NCI-H2227 (cell line): Measurements from ENCODE around the gene SLC25A42.
"Not testable (repeated sequence)": the region's sequence is repeated elsewhere in the genome, so short reads cannot be mapped to it uniquely, and the experiment has no call there.

ENCODE experiments used
- DNase-seq: peaks from one replicate; lab custom pipeline; 2025; ENCODE audit not compliant: unreplicated experiment; lab: John Stamatoyannopoulos, UW

The SLC25A42 gene, protein sequence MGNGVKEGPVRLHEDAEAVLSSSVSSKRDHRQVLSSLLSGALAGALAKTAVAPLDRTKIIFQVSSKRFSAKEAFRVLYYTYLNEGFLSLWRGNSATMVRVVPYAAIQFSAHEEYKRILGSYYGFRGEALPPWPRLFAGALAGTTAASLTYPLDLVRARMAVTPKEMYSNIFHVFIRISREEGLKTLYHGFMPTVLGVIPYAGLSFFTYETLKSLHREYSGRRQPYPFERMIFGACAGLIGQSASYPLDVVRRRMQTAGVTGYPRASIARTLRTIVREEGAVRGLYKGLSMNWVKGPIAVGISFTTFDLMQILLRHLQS

DNA sequence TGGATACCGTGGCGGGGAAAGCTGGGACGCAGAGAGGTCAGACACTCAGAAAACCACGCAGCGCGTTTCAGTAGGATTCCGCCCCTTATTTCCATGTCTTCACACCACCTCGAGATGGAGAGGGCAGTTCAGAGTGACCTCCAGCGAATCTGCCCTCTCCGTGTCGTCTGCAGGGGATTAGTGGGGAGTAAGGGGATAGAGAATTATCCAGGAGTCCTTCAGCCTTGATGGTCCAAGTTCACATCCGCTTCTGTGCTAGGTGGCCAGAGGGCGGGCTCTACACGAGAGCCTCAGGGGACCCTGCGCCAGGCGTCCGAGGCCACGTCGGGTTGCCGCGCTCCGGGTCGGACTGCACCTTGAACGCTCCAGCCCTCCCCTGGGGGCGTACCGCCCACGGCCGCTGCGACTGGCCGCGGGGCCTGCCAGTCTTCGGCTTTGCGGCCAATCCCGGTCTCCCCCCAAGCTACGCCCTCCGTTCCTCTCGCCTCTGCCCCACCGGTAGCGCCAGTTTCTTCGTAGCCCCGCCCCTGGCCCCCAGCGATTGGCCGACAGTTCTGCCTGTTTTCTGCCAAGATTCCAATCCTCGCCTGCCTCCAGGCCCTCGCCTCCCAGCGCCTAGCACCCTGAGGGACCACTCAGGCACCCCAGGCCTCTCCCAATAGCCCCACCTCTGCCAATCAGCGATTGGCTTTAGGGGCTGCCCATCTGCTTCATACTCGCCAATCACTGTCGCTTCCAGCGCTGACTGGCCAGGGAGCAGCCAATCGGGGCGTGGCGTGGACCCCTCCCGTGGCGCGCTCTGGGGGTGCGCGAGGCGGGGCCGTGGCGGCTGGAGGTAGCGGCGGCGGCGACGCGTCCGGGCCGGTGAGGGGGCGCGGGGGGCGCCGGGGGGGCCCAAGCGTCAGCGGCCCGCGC is at the start of gene SLC25A42:
Gene SLC25A42 (plus strand): TSS at position 812 of the 915 bp plus-strand sequence. CDS start 32,131 bp downstream, outside the sequence.
- peak; percentile 97 for DNase-seq

DNA sequence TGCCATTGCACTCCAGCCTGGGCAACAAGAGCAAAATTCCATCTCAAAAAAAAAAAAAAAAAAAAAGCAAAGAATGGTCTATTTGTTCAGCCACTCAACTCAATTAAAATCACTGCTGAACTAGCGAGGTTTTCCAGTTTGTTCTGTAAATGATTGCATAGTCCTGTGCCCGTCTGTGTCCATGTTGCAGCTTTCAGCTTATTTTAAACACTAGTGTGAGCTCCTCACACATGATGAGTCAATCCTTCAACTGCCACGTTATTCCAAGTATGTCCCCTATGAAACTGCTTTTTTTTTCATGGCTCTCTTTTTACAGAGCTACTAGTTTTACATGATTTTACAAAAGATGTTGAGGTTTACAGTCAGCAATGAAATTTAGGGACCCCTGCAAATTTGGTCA is 42.7 kb upstream of the SLC25A42 start:
- DNase-seq = no peak

DNA sequence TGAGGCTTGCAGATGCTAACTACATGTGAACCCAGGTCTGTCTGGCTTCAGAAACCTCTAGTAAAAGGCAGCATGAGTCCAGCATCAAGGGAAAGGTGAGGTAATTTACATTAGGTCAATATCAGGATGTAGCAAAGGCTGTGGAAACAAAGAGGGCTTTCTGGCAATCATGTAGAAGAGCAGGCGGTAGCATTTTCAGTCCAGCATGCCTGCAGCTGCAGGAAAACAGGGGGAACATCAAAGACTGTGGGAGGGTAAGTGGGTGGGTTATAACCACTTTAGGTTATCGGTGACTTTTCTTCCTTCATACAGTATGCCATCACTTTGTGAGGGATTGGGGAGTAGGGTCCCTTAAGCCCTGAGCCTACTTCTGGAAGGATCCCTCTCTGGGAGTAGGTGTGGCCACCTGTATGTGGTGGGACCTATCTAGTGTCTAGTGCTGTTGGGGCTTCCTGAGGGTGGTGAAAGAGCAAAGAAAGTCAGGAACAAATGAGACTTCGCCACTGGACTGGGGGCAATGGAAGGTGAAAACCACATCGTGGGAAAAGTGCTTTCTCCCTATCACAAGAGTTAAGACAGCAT is 41.3 kb upstream of the SLC25A42 start:
- no peak for DNase-seq

DNA sequence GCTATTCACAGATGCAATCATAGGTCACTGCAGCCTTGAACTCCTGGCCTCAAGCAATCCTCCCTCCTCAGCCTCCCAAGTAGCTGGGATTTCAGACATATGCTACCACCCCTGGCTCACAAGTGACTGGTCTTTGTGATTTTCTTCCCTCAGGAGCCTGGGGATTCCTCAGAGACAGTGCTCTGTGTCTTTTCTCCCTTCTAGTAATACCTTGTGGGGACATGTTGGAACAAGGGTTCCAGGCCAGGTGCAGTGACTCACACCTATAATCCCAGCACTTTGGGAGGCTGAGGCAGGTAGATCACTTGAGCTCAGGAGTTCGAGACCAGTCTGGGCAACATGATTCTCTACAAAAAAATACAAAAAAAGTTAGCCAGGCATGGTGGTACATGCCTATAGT is 40.4 kb upstream of the SLC25A42 start:
- not testable (repeated sequence) for DNase-seq

DNA sequence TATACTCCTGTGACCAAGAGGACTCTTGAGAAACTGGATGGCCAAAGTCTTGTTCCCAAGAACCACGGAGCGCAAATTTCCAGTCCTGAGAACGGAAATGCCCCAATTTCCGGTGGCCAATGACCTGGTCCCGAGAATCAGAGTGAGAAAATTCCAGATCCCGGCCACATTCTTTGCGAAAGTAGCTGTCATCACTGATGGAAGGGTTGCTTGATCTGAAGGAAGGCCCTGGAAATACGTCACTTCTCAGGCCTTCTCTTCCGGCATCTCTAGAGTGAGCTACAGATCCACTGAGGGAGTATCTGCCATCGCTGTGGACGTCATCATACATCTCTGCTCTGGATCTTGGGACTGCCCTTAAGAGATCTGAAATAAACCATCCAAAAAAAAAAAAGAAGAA is 37.9 kb upstream of the SLC25A42 start:
- DNase-seq = no peak

DNA sequence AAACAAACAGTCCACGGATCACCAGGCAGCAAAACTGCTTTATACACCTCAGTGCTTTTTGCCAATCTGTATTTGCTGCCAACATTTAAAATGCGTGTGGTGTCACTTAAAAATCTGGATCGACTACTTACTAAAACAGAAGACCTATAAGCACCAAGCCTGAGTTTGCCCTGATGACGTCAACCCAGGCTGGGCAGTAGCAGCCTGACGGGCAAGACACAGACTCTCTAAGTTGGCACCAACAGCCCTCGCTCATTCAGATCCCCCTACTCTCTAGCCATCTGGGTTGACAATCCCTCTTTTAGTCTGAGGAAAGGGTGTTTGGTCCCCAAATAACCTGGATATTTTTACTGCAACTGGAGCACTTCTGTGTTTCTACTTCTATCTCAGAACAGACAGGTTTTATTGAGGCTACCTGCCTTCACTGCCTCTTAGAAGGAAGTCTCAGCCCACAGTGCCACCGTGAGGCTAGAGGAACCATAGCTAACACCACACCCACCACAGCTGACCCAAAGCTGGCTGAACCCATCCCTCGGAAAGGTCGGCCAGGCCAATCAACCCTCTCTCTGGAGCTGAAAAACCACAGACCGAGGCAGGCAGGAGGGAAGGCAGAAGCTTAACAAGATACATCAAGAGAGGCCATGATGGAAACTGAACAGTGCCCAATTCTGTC is 37.4 kb upstream of the SLC25A42 start:
- no peak for DNase-seq

DNA sequence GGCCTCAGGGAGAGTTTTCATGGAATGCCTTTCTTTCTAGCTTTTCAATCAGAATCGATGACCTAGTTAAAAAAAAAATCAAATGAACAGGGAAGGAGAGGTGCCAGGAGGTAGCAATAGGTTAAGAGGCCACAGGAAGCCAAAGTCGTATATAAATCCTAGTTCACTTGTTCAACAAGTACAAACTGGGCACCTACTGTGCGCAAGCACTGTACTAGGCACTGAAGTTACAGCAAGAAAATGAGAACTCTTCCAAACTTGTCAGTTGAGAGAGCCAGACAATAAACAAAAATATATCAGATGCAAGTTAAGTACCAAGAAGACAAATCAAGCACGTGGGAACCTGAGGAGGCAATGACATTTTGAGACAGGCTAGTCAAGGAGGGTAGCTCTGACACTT is 36.6 kb upstream of the SLC25A42 start:
- no peak for DNase-seq

DNA sequence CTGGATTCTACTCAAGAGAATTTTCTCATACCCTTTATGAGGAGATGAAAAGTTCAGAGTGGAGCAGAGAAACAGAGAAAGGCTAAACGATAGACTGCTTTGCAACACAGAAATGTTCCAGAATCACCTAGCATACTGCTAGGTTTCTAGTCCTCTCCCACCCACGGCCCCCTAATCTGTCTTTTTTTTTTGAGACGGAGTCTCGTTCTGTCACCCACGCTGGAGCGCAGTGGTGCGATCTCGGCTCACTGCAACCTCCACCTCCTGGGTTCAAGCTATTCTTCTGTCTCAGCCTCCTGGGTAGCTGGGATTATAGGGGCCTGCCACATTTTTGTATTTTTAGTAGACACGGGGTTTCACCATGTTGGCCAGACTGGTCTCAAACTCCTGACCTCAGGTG is 35.3 kb upstream of the SLC25A42 start:
- DNase-seq = no peak

DNA sequence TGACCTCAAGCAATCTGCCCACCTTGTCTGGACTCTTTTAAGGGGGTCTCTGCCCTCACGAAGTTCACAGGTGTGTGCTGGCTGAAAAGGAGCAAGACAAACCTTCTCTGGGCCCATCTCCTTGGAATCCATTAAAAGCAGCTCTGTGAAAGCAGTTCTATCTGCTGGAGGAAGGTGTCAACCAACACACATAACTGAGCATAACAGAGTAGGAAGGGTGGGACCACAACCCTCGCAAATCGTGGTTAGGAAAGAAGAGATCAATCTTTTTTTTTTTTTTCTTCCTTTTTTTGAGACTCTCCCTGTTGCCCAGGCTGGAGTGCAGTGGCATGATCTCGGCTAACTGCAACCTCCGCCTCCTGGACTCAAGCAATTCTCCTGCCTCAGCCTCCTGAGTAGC is 31.9 kb upstream of the SLC25A42 start:
- DNase-seq = no peak

DNA sequence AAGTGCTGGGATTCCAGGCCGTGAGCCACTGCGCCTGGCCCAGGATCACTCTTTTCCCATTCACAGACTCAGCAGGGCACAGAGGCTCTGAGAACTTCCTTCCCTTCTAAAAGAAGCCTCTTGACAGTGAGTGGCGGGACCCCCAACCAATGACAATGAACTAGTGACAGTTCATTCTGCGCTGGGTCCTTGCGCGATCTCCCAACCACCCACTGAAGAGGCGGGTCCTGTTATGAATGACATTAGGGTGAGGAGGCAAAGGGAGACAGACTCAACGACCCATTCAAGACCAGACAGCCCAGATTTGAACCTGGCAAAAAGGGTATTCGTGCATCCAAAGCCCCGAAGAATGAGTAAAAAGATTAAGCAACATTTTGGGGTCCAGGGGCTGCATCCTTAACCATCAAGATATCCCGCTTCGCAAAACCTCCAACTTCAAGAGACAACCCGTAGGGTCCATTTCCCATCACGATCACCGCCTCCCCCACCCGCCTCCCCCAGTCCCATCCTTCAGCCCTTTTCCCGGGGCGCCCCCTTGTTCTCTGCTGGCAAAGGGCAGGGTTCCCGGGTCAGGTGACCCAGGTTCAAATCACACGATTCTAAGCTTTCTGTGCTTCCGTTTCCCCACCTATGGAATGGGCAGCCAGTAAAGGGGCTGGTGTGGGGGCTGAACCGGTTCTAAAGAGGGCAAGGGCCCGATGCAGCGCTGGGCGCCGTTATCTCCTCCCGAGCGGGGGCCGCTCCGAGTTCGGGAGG is 31.2 kb upstream of the SLC25A42 start:
- DNase-seq = peak; percentile 92

DNA sequence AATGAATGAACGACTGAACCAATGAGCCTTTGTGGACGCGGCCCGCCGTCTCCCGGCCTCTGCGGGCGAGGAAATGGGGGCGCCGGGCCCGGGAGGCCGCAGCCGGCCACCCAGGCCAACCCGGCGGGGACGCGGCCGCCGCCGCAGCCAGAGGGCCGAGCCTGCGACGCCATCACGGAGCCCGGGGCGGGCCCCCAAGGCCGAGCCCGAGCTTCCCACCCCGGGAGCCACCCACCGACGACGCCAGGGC is 30.7 kb upstream of the SLC25A42 start:
- DNase-seq = no peak

DNA sequence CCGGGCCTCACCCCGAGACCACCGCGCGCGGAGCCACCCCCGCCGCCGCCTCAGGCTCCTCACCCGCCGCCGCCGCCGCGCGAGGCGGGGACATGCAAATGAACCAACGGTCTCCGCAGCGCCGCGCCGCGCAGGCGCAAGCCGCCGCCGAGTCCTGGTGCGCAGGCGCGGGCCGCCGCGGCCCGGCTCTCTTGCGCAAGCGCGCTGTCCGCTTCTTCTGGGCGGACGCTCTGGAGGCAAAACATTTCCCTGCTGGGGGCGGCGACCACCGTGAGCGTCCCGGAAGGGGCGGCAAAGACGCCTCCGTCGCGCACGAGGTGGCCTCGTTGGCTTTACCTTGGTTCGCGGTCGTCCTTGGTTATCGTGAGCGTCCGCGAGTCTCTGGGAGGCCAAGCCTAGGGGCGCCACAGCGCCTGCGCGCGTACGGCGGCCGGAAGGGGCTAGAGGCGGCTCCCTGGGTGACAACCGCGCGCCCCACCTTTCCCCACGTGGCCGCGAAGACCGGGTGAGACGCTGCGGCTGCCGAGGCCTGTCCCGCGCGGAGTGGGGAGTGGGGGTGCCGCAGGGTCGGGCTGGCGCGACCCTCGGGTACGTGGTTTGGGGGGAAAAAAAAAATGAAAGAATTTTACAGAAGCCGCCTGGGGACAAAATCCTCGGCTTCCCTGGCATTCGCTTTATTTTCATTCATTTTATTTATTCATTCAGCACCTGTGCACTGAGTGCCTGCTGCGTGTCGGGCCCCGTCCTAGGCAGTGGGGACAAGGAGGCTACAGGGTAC is 30.2 kb upstream of the SLC25A42 start, which contains the start of the genes ARMC6 and SUGP2:
Gene ARMC6 (plus strand): TSS at position 178 of the 778 bp plus-strand sequence. CDS start 607 bp downstream, outside the sequence.
Gene SUGP2 (minus strand): TSS at position 92 of the 778 bp plus-strand sequence. CDS start 2,446 bp downstream, outside the sequence.
- peak; percentile 91 for DNase-seq

DNA sequence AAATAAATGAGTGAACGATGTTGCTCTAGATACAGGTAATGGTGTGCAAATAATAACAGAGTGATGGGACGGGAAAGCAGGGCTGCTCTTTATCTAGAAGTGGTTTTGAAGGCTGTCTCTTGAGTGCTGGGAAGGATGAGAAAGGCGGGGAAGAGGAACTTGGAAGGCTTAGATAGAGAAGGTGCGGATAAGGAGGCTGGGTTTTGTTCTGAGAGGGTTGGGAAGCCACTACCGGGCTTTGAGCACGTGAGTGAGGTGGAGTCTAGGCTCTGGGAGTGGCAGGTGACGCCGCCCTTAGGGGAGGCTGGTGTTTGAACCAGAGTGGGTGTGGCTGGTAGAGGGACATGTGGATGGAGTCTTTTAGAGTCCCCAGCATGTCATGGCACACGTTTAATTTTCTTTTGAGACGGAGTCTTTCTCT is 29.6 kb upstream of the SLC25A42 start:
- DNase-seq = peak; percentile 79

DNA sequence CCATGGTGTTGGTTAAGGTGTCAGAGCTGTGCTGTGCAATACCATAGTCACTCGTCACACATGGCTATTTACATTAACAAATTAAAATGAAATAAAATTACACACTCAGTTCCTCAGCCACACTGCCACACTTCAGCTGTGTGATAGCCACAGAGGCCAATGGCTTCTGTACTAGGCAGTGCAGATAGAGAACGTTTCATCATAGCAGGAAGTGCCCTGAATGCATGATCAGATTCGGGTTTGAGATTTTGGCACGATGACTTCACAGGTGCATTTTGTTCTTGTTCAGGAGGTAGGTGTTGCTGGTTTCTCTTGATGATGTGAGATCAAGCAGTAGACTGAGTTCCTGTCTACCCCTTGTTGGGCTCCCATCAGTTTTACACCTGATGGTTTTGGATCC is 23.9 kb upstream of the SLC25A42 start:
- DNase-seq = no peak

DNA sequence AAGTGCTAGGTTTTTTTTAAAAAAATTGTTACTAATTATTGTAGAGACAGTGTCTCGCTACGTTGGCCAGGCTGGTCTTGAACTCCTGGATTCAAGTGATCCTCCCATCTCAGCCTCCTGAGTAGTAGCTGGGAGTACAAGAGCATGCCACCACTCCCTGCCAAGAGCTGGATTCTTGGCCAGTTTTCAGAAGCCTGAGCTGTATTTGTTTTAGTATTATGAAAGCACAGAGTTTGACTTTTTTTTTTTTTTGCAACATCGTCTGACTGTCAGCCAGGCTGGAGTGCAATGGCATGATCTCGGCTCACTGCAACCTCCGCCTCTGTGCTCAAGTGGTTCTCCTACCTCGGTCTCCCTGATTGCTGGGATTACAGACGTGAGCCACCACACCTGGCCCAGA is 23.4 kb upstream of the SLC25A42 start:
- no peak for DNase-seq

DNA sequence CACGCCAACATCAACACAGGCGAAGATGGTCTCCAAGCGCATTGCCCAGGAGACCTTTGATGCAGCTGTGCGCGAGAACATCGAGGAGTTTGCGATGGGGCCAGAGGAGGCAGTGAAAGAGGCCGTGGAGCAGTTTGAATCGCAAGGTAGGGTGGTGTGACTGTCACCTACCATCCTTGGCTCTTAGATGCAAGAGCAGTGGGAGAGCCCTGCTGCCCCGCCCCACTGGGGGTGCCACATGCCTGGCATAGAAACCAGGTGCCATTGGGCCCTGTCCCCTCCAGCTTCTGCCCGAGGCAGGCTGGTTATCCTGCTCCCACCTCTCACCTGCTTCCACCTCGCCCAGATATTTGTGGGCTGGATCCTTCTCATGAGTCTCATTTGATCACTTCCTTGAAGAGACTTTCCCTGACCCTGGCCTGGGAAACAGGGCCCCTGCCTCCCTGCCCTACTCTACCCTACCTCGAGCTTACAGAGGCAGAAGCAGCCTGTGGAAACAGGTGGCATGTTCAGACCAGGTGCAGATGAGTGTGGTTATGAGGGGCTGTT is 21.0 kb upstream of the SLC25A42 start:
- DNase-seq = no peak

DNA sequence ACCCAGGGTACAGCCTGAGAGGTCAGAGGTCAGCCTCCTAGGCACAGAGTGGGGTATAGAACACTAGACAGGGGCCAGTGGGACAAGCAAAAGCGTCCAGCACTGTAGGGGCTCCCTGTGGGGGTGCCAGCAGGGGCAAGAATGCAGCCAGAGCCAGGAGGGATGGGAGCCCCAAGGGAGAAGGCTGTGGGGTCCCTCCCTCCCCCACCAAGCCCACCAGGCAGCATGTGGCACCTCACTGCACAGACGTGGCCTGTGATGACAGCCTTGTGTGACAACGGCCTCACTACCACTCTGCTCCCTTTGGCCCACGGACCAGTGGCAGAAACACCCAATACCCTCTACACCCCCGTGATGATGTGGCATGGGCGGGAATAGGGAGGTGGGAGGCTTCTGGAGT is 20.3 kb upstream of the SLC25A42 start:
- DNase-seq = no peak

DNA sequence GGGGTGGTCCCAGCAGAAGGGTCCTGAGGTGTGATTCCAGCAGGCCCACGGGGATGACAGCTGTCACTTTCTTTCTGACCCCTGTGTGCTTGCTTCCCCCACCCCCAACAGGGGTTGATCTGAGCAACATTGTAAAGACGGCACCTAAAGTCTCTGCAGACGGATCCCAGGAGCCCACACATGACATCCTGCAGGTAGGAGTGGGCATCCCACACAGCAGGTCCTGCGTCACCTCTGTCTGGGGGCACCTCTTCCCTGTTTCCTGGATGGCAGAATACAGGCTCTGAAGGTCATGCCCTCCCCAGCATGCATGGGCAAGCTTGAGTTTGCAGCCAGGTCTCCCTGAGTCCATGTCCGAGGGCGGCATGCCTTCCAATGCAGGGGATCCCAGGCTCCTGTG is 19.9 kb upstream of the SLC25A42 start:
- DNase-seq = no peak

DNA sequence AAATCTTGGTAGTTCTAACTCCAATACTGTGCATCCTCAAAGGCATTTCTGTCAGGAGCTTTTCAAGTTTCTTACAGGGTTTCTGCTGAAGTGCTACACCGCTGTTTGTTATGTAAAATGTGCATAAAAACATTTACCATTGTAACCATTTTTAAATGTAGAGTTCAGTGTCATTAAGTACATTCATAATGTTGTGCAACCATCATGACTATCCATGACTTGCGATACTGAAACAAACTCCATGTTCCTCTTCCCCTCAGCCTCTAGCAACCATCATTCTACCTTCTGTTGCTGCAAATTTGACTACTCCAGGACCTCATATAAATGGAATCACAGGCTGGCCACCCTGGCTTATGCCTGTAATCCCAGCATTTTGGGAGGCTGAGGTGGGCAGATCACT is 14.4 kb upstream of the SLC25A42 start:
- no peak for DNase-seq
